A549 (cell line): ENCODE measurements around the gene TUT7. TPM values are rescaled to one million over a fixed set of nuclear protein-coding genes. Genes with fewer than 3 reads are reported as not detected.
"Not testable (repeated sequence)": the region's sequence is repeated elsewhere in the genome, so short reads cannot be mapped to it uniquely, and the experiment has no call there.

ENCODE experiments used
- ATAC-seq, 2 experiments: fragments of 200-7000 bp in 1 of 2; fragments of >200 bp in 1 of 2; cut with Nextera tagmentation in 1 of 2; cut with Tn5 transposase in 1 of 2; 3 replicates each; pipeline versions ENCODE4 v1.8.0 to v1.9.1; 2018 to 2020; ENCODE audit warnings: mild to moderate bottlenecking in 1 of 2, moderate library complexity in 1 of 2
- CTCF ChIA-PET: fragments of 300-600 bp; sonication (Branson Sonifier 250); formaldehyde crosslinking; extraction: SDS; loops from one replicate; lab custom pipeline; 2021; ENCODE audit warnings: antibody characterized with exemption, inconsistent platforms; lab: Yijun Ruan, JAX
- POLR2A ChIA-PET: fragments of 350-600 bp; formaldehyde crosslinking; extraction: SDS; loops from one replicate; lab custom pipeline; 2021; ENCODE audit warnings: antibody characterized with exemption, inconsistent platforms; lab: Yijun Ruan, JAX
- DNase-seq, 2 experiments: peaks; one replicate each; pipeline versions ENCODE4 v3.0.0 to v3.0.0-alpha.2; 2011 to 2016; ENCODE audit warnings: low read depth in 1 of 2, low spot score in 1 of 2
- FAIRE-seq: peaks from 2 replicates; lab custom pipeline; 2011; peaks lifted over from hg19 to GRCh38; lab: Jason Lieb, UNC
- H3K27ac ChIP-seq, 2 experiments: fragments of >200 bp; sonication (Bioruptor Twin); formaldehyde crosslinking; 3 replicates each; pipeline ENCODE4 v1.5.1; 2016 to 2017
- H3K4me1 ChIP-seq: fragments of >200 bp; sonication (Bioruptor Twin); formaldehyde crosslinking; 3 replicates; pipeline ENCODE4 v1.6.1; 2016
- H3K4me2 ChIP-seq: fragments of >200 bp; sonication (Bioruptor Twin); formaldehyde crosslinking; 3 replicates; pipeline ENCODE4 v1.6.1; 2016
- H3K4me3 ChIP-seq: fragments of >200 bp; sonication (Bioruptor Twin); formaldehyde crosslinking; 3 replicates; pipeline ENCODE4 v1.5.1; 2016
- H3K9me3 ChIP-seq: fragments of >200 bp; sonication (Bioruptor Twin); formaldehyde crosslinking; 3 replicates; pipeline ENCODE4 v1.6.1; 2016
- CBX8 ChIP-seq: fragments of 200-600 bp; sonication (generic); IDR thresholded peaks from 2 replicates; pipeline ENCODE4 v1.6.1; 2016
- CEBPB ChIP-seq, 2 experiments: fragments of >200 bp in 1 of 2; sonication (Bioruptor Twin) in 1 of 2; formaldehyde crosslinking in 1 of 2; IDR thresholded peaks; 2 replicates each; pipeline ENCODE4 v1.6.1; 2012 to 2016
- CHD2 ChIP-seq: fragments of 150-350 bp; IDR thresholded peaks from 2 replicates; pipeline ENCODE4 v1.6.1; 2014; ENCODE audit warnings: low read length; ENCODE audit not compliant: partially characterized antibody
- EHMT2 ChIP-seq: fragments of 200-600 bp; sonication (generic); IDR thresholded peaks from 2 replicates; pipeline ENCODE4 v1.6.1; 2016; ENCODE audit warnings: antibody characterized with exemption, low read depth, mild to moderate bottlenecking, moderate library complexity
- ESRRA ChIP-seq: fragments of 150-350 bp; IDR thresholded peaks from 2 replicates; pipeline ENCODE4 v1.6.1; 2014; ENCODE audit warnings: mild to moderate bottlenecking, low read length, borderline replicate concordance
- GATA3 ChIP-seq: IDR thresholded peaks from 2 replicates; pipeline ENCODE4 v1.6.1; 2012; ENCODE audit warnings: borderline replicate concordance
- HEYL ChIP-seq: fragments of 250-450 bp; sonication (Bioruptor Pico); IDR thresholded peaks from 2 replicates; pipeline ENCODE4 v1.8.0; 2021; ENCODE audit warnings: mild to moderate bottlenecking, moderate library complexity
- HOXA7 ChIP-seq: fragments of 250-450 bp; sonication (Bioruptor Pico); IDR thresholded peaks from 2 replicates; pipeline ENCODE4 v1.5.0; 2020; ENCODE audit warnings: mild to moderate bottlenecking, moderate library complexity
- HOXB13 ChIP-seq: fragments of 250-450 bp; sonication (Bioruptor Pico); IDR thresholded peaks from 2 replicates; pipeline ENCODE4 v1.5.0; 2020; ENCODE audit warnings: low read depth, mild to moderate bottlenecking, moderate library complexity
- JUNB ChIP-seq: fragments of >200 bp; sonication (Bioruptor Twin); formaldehyde crosslinking; IDR thresholded peaks from 2 replicates; pipeline ENCODE4 v1.6.1; 2016
- MAZ ChIP-seq: fragments of 150-350 bp; IDR thresholded peaks from 2 replicates; pipeline ENCODE4 v1.6.1; 2014; ENCODE audit warnings: antibody characterized with exemption, low read depth, low read length, borderline replicate concordance
- NPAS2 ChIP-seq: fragments of 250-450 bp; sonication (Bioruptor Pico); IDR thresholded peaks from 2 replicates; pipeline ENCODE4 v1.8.0; 2022; ENCODE audit warnings: mild to moderate bottlenecking, moderate library complexity, borderline replicate concordance
- NR3C1 ChIP-seq: fragments of >200 bp; sonication (Bioruptor Twin); formaldehyde crosslinking; IDR thresholded peaks from 3 replicates; pipeline ENCODE4 v1.6.1; 2017
- PHF8 ChIP-seq: fragments of 200-600 bp; sonication (generic); IDR thresholded peaks from 2 replicates; pipeline ENCODE4 v1.6.1; 2016; ENCODE audit warnings: low read depth, mild to moderate bottlenecking, antibody characterized with exemption, moderate library complexity, borderline replicate concordance
- RCOR1 ChIP-seq: fragments of 150-350 bp; IDR thresholded peaks from 2 replicates; pipeline ENCODE4 v1.6.1; 2014; ENCODE audit warnings: antibody characterized with exemption, low read length, low read depth
- RFX5 ChIP-seq: fragments of 450-650 bp; IDR thresholded peaks from 2 replicates; pipeline ENCODE4 v1.7.1; 2014; ENCODE audit warnings: antibody characterized with exemption, mild to moderate bottlenecking, moderate library complexity
- RNF2 ChIP-seq: fragments of 200-600 bp; sonication (generic); IDR thresholded peaks from 2 replicates; pipeline ENCODE4 v1.6.1; 2016; ENCODE audit warnings: low read depth, mild to moderate bottlenecking, antibody characterized with exemption, moderate library complexity, borderline replicate concordance
- SREBF2 ChIP-seq: fragments of 450-650 bp; IDR thresholded peaks from 2 replicates; pipeline ENCODE4 v1.6.1; 2014; ENCODE audit warnings: mild to moderate bottlenecking, moderate library complexity
- TP53 ChIP-seq: fragments of 250-450 bp; sonication (Bioruptor Pico); IDR thresholded peaks from 2 replicates; pipeline ENCODE4 v1.5.0; 2021; ENCODE audit warnings: mild to moderate bottlenecking, moderate library complexity
- WGBS: methylation state at CpG from one replicate; pipeline ENCODE4 v1.1.6; 2017; ENCODE audit errors: missing lambda C conversion rate; 5-methylcytosine and 5-hydroxymethylcytosine counted together
- polyA plus RNA-seq, 4 experiments: library from polyadenylated mRNA; depleted of rRNA in 3 of 4; stranded (reverse); fragments of >200 nt; fragmentation: RNase III in 1 of 4; extraction: RNeasy Plus Mini Kit Qiagen cat#74134 plus additional on column Dnase treatment in 1 of 4; gene quantifications; 2 replicates in 3 of 4; 3 replicates in 1 of 4; pipeline ENCODE4 v1.2.3, GENCODE V29; 2011 to 2017
- TF ChIP-seq, protein P1 (sequence below): fragments of >200 bp; sonication (Bioruptor Twin); formaldehyde crosslinking; IDR thresholded peaks from 3 replicates; pipeline ENCODE4 v1.6.1; 2016
- TF ChIP-seq, protein P2 (sequence below): IDR thresholded peaks from 2 replicates; pipeline ENCODE4 v1.6.1; 2012; ENCODE audit warnings: low read depth, borderline replicate concordance
- TF ChIP-seq, protein P3 (sequence below): fragments of 150-350 bp; IDR thresholded peaks from 2 replicates; pipeline ENCODE4 v1.6.1; 2014; ENCODE audit warnings: low read depth, mild to moderate bottlenecking, low read length
- TF ChIP-seq, protein P4 (sequence below): fragments of >200 bp; sonication (Bioruptor Twin); formaldehyde crosslinking; IDR thresholded peaks from 3 replicates; pipeline ENCODE4 v1.5.1; 2016
- TF ChIP-seq, protein P5 (sequence below): fragments of 250-450 bp; sonication (Bioruptor Pico); IDR thresholded peaks from 2 replicates; pipeline ENCODE4 v1.5.0; 2021; ENCODE audit warnings: mild to moderate bottlenecking, moderate library complexity, borderline replicate concordance
- TF ChIP-seq, protein P6 (sequence below): IDR thresholded peaks from 2 replicates; pipeline ENCODE4 v1.6.1; 2012

Gene TUT7
- polyA plus RNA-seq, 2 of the 4 experiments (the other 2 are of a cell fraction) = 12.1 to 27.0 TPM

DNA sequence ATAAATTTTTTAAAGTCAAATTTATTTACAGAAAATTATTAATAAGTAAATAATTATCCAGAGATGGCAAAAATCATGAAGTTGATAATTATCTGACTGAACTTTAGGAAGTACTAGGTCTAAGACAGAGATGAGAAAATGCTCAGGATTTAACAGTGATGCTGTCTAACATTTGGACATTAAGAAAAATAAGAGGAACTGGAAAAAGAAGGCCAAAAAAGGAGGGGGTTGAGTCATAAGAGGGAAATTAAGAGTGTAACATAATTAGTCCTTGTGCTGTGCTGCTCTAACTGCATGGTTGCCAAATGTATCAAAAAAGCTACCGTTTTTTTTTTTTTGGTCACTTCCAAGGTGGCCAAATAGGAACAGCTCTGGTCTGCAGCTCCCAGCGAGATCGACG, 35.4 kb upstream of the TUT7 start:
- Histone ChIP-seq H3K4me3 (no peak overlapping the region), H3K4me1 (no peaks in the 10 kb centered on the region), H3K4me2 (no peak overlapping the region), H3K27ac (no peak overlapping the region), H3K9me3 (no peaks in the 10 kb centered on the region; the same call in 2 of the 3 replicates)
- CTCF ChIA-PET = interaction anchor here (1.3 kb wide), 1 partner anchor 25 kb away, joined by 5 read pairs; no protein-coding TSS in a partner anchor
- POLR2A ChIA-PET = no interaction called here
- no peak for DNase-seq
- no peak for FAIRE-seq
- no peak for ATAC-seq
- WGBS = 73% methylated on average over 4 of the region's 4 CpGs
- TF ChIP-seq NPAS2 (CRISPR knock-in tag) = no peak
- TF ChIP-seq CEBPB (IDR thresholded peaks at IDR 0.05) = no peak
- TF ChIP-seq, protein P1, sequence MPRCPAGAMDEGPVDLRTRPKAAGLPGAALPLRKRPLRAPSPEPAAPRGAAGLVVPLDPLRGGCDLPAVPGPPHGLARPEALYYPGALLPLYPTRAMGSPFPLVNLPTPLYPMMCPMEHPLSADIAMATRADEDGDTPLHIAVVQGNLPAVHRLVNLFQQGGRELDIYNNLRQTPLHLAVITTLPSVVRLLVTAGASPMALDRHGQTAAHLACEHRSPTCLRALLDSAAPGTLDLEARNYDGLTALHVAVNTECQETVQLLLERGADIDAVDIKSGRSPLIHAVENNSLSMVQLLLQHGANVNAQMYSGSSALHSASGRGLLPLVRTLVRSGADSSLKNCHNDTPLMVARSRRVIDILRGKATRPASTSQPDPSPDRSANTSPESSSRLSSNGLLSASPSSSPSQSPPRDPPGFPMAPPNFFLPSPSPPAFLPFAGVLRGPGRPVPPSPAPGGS = no peak
- no peak for TF ChIP-seq EHMT2
- no peak for TF ChIP-seq HOXB13 (CRISPR knock-in tag)
- no peak for TF ChIP-seq CHD2
- TF ChIP-seq HOXA7 = no peak
- TF ChIP-seq TP53 (CRISPR knock-in tag) = no peak
- TF ChIP-seq PHF8 = no peak
- no peak for TF ChIP-seq RCOR1
- TF ChIP-seq, protein P2, sequence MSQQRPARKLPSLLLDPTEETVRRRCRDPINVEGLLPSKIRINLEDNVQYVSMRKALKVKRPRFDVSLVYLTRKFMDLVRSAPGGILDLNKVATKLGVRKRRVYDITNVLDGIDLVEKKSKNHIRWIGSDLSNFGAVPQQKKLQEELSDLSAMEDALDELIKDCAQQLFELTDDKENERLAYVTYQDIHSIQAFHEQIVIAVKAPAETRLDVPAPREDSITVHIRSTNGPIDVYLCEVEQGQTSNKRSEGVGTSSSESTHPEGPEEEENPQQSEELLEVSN = no peak
- TF ChIP-seq, protein P3, sequence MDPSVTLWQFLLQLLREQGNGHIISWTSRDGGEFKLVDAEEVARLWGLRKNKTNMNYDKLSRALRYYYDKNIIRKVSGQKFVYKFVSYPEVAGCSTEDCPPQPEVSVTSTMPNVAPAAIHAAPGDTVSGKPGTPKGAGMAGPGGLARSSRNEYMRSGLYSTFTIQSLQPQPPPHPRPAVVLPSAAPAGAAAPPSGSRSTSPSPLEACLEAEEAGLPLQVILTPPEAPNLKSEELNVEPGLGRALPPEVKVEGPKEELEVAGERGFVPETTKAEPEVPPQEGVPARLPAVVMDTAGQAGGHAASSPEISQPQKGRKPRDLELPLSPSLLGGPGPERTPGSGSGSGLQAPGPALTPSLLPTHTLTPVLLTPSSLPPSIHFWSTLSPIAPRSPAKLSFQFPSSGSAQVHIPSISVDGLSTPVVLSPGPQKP = no peak
- no peak for TF ChIP-seq CBX8
- no peak for TF ChIP-seq RFX5
- TF ChIP-seq, all 56 proteins: peak for 0

DNA sequence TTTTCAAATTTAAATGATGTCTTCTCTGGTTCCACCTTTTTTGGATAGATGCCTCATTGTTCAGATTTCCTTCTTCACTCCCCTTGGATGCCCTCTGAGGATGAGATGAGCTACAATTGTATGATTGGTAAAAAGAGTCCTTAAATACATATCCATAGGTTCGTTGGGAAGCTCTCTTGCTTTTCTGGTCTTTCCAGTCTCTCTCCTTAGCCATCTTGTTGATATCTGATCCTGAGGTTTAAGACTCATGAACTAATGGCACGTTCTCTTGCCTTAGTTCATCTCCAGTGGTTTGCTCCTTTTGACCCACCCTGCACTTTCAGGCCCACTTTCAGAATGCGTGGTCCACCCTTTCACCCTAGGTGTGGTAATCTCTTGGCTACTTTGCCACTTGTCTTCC, 33.2 kb upstream of the TUT7 start:
- no peak for ATAC-seq
- no peak overlapping the region for H3K27ac ChIP-seq
- ChIA-PET POLR2A (no interaction called here), CTCF (interaction anchor here (1.4 kb wide), 1 partner anchor 18 kb away, joined by 4 read pairs; no protein-coding TSS in a partner anchor)
- 24% methylated on average over 3 of the region's 3 CpGs for WGBS
- peaks cover 5% of the 10 kb centered on the region; the same call in 1 of the 3 replicates for H3K9me3 ChIP-seq
- no peak for FAIRE-seq
- H3K4me1 ChIP-seq = no peaks in the 10 kb centered on the region
- DNase-seq = no peak
- no peak overlapping the region for H3K4me2 ChIP-seq
- TF ChIP-seq, protein P4, sequence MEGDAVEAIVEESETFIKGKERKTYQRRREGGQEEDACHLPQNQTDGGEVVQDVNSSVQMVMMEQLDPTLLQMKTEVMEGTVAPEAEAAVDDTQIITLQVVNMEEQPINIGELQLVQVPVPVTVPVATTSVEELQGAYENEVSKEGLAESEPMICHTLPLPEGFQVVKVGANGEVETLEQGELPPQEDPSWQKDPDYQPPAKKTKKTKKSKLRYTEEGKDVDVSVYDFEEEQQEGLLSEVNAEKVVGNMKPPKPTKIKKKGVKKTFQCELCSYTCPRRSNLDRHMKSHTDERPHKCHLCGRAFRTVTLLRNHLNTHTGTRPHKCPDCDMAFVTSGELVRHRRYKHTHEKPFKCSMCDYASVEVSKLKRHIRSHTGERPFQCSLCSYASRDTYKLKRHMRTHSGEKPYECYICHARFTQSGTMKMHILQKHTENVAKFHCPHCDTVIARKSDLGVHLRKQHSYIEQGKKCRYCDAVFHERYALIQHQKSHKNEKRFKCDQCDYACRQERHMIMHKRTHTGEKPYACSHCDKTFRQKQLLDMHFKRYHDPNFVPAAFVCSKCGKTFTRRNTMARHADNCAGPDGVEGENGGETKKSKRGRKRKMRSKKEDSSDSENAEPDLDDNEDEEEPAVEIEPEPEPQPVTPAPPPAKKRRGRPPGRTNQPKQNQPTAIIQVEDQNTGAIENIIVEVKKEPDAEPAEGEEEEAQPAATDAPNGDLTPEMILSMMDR = no peak
- TF ChIP-seq HEYL (CRISPR knock-in tag) (no peak), JUNB (no peak), MAZ (no peak), GATA3 (no peak), ESRRA (no peak), RNF2 (no peak), NR3C1 (no peak), SREBF2 (no peak)
- TF ChIP-seq, protein P5, sequence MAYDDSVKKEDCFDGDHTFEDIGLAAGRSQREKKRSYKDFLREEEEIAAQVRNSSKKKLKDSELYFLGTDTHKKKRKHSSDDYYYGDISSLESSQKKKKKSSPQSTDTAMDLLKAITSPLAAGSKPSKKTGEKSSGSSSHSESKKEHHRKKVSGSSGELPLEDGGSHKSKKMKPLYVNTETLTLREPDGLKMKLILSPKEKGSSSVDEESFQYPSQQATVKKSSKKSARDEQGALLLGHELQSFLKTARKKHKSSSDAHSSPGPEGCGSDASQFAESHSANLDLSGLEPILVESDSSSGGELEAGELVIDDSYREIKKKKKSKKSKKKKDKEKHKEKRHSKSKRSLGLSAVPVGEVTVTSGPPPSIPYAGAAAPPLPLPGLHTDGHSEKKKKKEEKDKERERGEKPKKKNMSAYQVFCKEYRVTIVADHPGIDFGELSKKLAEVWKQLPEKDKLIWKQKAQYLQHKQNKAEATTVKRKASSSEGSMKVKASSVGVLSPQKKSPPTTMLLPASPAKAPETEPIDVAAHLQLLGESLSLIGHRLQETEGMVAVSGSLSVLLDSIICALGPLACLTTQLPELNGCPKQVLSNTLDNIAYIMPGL (CRISPR knock-in tag) = no peak
- TF ChIP-seq, protein P6, sequence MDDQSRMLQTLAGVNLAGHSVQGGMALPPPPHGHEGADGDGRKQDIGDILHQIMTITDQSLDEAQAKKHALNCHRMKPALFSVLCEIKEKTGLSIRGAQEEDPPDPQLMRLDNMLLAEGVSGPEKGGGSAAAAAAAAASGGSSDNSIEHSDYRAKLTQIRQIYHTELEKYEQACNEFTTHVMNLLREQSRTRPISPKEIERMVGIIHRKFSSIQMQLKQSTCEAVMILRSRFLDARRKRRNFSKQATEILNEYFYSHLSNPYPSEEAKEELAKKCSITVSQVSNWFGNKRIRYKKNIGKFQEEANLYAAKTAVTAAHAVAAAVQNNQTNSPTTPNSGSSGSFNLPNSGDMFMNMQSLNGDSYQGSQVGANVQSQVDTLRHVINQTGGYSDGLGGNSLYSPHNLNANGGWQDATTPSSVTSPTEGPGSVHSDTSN = no peak
- TF ChIP-seq, protein P3 = no peak
- H3K4me3 ChIP-seq = no peak overlapping the region

DNA sequence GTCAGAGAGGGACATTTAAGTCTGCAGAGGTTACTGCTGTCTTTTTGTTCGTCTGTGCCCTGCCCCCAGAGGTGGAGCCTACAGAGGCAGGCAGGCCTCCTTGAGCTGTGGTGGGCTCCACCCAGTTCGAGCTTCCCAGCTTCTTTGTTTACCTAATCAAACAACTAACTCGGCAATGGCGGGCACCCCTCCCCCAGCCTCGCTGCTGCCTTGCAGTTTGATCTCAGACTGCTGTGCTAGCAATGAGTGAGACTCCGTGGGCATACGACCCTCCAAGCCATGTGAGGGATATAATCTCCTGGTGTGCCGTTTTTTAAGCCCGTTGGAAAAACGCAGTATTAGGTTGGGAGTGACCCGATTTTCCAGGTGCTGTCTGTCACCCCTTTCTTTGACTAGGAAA, 28.8 kb upstream of the TUT7 start:
- peak overlapping the region; percentile 64 for H3K4me2 ChIP-seq
- ATAC-seq, POLR2A ChIA-PET, CTCF ChIA-PET, DNase-seq, H3K9me3 ChIP-seq, FAIRE-seq, H3K4me1 ChIP-seq: not testable (repeated sequence)
- 4% methylated on average over 11 of the region's 11 CpGs for WGBS
- peak overlapping the region; percentile 40 for H3K4me3 ChIP-seq
- H3K27ac ChIP-seq = peak overlapping the region; percentile 54 to 79; a peak in 5 of 6 replicates
